Stomach (tissue), 4 donors: Measurements from ENCODE around the gene NSMCE4A.

ENCODE experiments used
- EP300 ChIP-seq: sonication (generic); formaldehyde crosslinking; IDR thresholded peaks from one replicate; pipeline ENCODE4 v1.6.1; 2017; ENCODE audit warnings: antibody characterized with exemption
- POLR2A ChIP-seq, 4 donors: fragments of 450-650 bp; IDR thresholded peaks; one replicate each; pipeline ENCODE4 v1.6.1; 2016; ENCODE audit warnings: antibody characterized with exemption in 4 of 4, control low read depth in 2 of 4, mild to moderate bottlenecking in 1 of 4, moderate library complexity in 1 of 4
- TF ChIP-seq, protein P1 (sequence below), 7 experiments: fragments of 450-650 bp in 4 of 7; fragments of 200-600 bp in 3 of 7; sonication (generic) in 3 of 7; IDR thresholded peaks; one replicate each; pipeline ENCODE4 v1.5.1; 2016 to 2019; ENCODE audit warnings: antibody characterized with exemption in 7 of 7, control low read depth in 2 of 7, mild to moderate bottlenecking in 1 of 7

DNA sequence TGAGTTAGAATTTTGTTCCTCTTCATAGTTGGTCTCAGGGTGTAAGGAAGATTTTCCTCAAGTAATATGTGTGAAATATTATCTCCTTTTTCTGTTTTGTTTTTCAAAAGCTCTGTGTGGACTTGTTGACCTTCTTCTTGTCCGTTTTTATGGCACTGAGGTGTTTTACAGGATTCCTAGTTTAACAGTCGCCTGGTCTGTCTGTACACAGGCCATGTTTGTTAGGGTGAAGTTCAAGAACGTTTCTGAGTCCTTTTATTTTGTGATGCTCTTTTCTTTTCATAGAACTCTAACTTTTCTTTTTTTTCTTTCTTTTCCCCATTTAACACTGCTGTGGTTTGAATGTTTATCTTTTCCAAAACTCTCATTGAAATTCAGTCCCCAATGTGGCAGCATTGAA, 32.4 kb upstream of the NSMCE4A start:
- TF ChIP-seq, protein P1, sequence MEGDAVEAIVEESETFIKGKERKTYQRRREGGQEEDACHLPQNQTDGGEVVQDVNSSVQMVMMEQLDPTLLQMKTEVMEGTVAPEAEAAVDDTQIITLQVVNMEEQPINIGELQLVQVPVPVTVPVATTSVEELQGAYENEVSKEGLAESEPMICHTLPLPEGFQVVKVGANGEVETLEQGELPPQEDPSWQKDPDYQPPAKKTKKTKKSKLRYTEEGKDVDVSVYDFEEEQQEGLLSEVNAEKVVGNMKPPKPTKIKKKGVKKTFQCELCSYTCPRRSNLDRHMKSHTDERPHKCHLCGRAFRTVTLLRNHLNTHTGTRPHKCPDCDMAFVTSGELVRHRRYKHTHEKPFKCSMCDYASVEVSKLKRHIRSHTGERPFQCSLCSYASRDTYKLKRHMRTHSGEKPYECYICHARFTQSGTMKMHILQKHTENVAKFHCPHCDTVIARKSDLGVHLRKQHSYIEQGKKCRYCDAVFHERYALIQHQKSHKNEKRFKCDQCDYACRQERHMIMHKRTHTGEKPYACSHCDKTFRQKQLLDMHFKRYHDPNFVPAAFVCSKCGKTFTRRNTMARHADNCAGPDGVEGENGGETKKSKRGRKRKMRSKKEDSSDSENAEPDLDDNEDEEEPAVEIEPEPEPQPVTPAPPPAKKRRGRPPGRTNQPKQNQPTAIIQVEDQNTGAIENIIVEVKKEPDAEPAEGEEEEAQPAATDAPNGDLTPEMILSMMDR (IDR thresholded peaks at IDR 0.05), result no peak
- no peak for TF ChIP-seq POLR2A (IDR thresholded peaks at IDR 0.05)
- no peak for TF ChIP-seq EP300
